GM18507 (cell line): ENCODE measurements around the gene ADAMTS12.

Experiments used
- DNase-seq: peaks from one replicate; pipeline ENCODE4 v3.0.0; 2011; ENCODE audit warnings: low read depth; ENCODE audit not compliant: insufficient read length; ENCODE audit errors: extremely low spot score
- FAIRE-seq: peaks from 2 replicates; lab custom pipeline; 2011; peaks lifted over from hg19 to GRCh38; lab: Jason Lieb, UNC

The ADAMTS12 gene

DNA sequence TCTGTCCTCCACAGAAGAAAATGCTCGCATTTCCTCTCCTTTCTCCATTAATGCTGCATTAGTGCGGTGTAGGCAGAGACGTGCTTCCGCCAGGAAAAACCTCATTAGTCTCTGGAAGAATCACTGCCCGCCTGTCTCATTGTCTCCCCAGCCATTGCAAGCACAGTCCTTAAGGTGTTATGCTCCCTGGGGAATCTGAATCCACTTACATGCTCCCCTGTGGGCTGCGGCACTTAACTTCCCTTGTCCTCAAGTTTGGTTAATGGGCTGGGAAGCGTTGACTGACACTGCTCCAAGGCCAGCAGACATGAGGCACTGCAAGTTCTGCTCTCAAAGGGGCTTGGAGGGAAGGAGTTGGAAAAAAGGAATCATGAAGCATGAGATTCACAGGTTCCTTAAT is 409.5 kb downstream of the ADAMTS12 start:
- DNase-seq (no peak), FAIRE-seq (no peak)

DNA sequence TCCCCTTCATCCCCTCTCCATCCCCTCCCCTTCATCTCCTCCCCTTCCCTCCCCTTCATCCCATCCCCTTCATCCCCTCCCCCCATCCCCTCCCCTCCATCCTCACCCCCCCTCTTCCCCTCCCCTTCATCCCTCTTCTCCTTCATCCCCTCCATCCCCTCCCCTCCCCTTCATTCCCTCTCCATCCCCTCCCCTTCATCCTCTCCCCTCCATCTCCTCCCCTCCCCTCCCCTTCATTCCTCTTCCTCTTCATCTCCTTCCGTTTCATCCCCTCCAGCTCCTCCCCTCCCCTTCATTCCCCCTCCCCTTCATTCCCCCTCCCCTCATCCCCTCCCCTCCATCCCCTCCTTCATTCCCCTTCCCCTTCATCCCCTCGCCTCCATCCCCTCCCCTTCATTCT is 410.9 kb downstream of the ADAMTS12 start:
- DNase-seq (no peak), FAIRE-seq (no peak)

DNA sequence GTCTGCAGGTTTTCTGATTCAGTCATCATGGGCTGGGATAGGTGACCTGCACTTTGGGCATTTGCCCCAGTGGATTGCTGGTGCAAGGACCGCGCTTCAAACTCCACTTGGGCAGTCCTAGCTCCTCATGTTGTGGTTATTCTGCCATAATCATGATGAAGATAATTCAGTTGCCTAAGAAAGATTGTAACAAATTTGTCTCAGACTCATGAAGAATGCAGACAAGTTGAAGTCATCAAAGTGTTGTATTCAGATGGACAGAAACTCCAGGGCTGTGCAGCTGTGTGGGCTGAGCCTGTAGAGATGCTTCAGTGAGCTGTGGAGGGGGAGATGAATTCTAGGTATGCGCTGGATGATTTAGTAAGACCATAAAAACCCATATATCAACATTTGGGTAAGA is 412.5 kb downstream of the ADAMTS12 start:
- FAIRE-seq (no peak), DNase-seq (no peak)

DNA sequence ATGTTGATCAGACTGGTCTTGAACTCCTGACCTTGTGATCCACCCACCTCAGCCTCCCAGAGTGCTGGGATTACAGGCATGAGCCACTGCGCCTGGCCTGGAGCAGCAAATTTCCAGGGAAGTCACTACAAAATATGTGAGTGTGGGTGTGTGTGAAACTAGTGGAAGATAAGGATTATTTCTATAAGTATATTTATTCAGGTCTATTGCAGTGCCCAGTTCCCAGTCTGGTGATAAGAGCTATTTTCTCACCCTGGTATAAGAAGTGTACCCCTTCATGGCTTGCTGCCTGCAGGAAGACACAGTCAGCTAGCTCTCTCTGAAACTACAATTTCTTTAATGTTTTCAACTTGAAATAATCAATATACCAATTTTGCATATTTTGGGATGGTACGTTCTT is 414.0 kb downstream of the ADAMTS12 start:
- FAIRE-seq, result no peak

DNA sequence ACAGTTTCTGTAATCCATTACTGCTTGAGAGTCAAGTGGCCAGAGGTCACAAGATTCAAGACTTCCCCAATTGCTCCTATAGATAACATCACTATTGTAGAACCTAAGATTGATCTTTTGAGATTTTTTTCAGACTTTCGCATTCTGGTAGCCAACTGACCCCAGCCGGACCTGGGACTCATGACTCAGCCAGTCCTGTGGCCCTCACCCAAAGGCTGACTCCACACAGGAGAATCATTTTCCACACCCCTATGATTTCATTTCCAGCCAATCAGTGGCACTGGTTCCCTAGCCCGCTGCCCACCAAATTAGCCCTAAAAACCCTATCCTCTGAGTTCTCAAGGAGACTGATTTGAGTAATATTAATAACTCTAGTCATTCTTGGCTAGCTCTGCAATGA is 414.8 kb downstream of the ADAMTS12 start:
- FAIRE-seq (no peak), DNase-seq (no peak)

More for the DNA sequence above, 414.0 kb downstream of the ADAMTS12 start:
- DNase-seq, result no peak

DNA sequence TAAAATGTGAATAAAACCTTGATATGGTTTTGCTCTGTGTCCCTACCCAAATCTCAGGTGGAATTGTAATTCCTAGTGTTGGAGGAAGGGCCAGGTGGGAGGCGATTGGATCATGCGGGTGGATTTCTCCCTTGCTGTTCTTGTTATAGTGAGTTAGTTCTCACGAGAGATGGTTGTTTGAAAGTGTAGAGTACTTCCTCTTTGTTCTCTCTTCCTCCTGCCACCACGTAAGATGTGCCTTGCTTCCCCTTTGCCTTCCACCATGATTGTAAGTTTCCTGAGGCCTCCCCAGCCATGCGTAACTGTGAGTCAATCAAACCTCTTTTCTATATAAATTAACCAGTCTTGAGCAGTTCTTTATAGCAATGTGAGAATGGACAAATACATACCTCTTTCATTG is 416.1 kb downstream of the ADAMTS12 start:
- FAIRE-seq (no peak), DNase-seq (no peak)

DNA sequence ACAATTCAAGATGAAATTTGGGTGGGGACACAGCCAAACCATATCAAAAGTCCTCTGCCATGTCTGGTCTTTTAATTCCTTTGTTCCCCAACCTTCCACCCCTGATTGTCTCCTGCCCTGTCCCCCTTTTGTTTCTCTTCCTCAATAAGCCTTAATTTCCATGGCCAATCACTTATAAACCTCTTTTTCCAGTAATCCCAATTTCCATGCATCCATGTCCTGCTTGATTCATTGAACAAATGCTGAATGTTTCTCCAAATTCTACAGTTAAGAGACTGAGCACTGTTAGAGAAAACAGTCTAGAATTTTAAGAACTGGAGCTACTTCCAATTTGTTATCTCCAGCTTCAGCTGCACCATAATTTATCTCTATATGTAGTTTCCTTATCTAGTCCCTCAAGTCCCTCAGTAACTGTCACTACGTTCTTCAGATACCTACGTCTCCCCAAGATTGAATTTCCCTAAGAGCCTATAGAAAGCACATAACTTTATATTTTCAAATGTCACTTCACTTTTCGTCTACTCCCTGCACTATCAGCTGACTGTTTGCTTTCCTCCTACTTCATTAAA is 416.8 kb downstream of the ADAMTS12 start:
- DNase-seq (no peak), FAIRE-seq (no peak)

DNA sequence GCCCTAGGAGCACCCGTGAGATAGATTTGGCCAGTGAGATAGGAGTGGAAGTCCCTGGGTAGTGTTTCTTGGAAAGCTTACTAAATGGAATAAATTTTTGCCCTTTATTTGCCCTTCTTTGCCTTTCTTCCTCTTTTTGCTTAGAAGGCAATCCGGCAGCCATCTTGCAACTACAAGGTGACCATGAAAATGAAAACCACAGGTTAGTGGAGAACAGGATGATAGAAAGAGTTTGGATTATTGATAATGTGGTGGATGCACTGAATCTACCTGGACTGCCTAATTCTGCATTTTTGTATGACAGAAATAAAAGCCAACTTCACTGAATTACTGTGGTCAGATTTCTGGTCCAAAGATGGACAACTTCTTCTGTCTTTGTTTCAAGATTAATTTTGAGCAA is 417.8 kb downstream of the ADAMTS12 start:
- DNase-seq (no peak), FAIRE-seq (no peak)
